C4-2B (cell line): ENCODE data around the gene LYST.

Experiments
- H3K27ac ChIP-seq: fragments of 450-650 bp; 2 replicates; pipeline ENCODE4 v1.5.1; 2017
- CTCF ChIP-seq: fragments of 450-650 bp; conservative IDR thresholded peaks from 2 replicates; pipeline ENCODE4 v1.5.1; 2017; ENCODE audit warnings: mild to moderate bottlenecking
- ZFX ChIP-seq: fragments of 450-650 bp; IDR thresholded peaks from 2 replicates; pipeline ENCODE4 v1.6.1; 2017

The LYST gene

GRCh38 chr1:235669277-235669676 lies 197.4 kb downstream of the LYST start:
- TF ChIP-seq ZFX (no peak), CTCF (no peak)
- no peak overlapping the region for H3K27ac ChIP-seq

- no peak overlapping the region for H3K27ac ChIP-seq
- no peak for TF ChIP-seq CTCF
- TF ChIP-seq ZFX, result no peak
These were observed 203.1 kb downstream of the LYST start for GRCh38 chr1:235663628-235664027.

GRCh38 chr1:235661568-235661967 lies 205.1 kb downstream of the LYST start:
- no peak overlapping the region for H3K27ac ChIP-seq
- TF ChIP-seq ZFX (no peak), CTCF (no peak)

- no peak overlapping the region for H3K27ac ChIP-seq
- TF ChIP-seq CTCF (no peak), ZFX (no peak)
These were observed 207.4 kb downstream of the LYST start for GRCh38 chr1:235659186-235659771.

- TF ChIP-seq ZFX, result no peak
- no peak for TF ChIP-seq CTCF
- H3K27ac ChIP-seq, result no peak overlapping the region
These were observed 208.8 kb downstream of the LYST start for GRCh38 chr1:235657747-235658526.

GRCh38 chr1:235657269-235657668 lies 209.4 kb downstream of the LYST start:
- no peak overlapping the region for H3K27ac ChIP-seq
- TF ChIP-seq ZFX (no peak), CTCF (no peak)

- H3K27ac ChIP-seq, result no peak overlapping the region
- TF ChIP-seq CTCF (no peak), ZFX (no peak)
These were observed 214.3 kb downstream of the LYST start for GRCh38 chr1:235652364-235652763.
